ENCODE data around the gene LSM5. TPM values are rescaled to one million over a fixed set of nuclear protein-coding genes. Genes with fewer than 3 reads are reported as not detected.

Gene LSM5
- total RNA-seq, 4 donors from 2014 or later = 10.1 to 35.3 (median 20.2) TPM

DNA sequence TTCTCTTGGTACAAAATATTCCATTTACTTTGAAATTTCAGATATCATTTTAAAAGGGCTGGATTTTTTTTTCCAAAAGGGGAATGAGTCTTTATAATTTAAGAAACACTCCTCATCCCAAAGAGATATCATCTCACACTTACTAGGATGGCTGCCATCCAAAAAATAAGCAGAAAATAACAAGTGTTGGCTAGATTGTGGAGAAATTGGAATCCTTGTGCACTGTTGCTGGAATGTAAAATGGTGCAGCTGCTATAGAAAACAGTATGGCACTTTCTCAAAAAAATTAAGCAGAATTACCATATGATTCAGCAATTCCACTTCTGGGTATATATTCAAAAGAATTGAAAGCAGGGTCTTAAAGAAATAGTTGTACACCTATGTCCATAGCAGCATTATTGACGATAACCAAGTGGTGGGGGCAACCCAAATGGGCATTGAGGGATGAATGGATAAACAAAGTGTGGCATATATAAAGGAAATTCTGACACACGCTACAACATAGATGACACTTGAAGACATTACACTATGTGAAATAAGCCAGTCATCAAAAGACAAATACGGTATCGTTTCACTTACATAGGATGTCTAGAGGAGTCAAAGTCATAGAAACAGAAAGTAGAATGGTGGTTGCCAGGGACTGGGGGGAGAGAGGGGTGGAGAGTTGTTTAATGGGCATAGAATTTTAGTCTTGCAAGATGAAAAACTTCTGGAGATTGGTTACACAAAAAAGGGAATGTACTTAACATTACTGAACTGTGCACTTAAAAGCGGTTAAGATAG lies 53.8 kb downstream of the LSM5 start:
- H3K4me3 ChIP-seq = no peak overlapping the region
- no peaks in the 10 kb centered on the region for H3K4me1 ChIP-seq
- H3K27me3 ChIP-seq = peaks cover 11% of the 10 kb centered on the region
- WGBS, 2 donors (ENCODE audit: low coverage in 1 of 2) = 78 to 100% methylated on average over 1 to 5 of the region's 5 CpGs
- ATAC-seq = no peak
- TF ChIP-seq POLR2A (IDR thresholded peaks at IDR 0.05) = no peak
- no peak for TF ChIP-seq EP300 (IDR thresholded peaks at IDR 0.05)
- TF ChIP-seq, protein P1, sequence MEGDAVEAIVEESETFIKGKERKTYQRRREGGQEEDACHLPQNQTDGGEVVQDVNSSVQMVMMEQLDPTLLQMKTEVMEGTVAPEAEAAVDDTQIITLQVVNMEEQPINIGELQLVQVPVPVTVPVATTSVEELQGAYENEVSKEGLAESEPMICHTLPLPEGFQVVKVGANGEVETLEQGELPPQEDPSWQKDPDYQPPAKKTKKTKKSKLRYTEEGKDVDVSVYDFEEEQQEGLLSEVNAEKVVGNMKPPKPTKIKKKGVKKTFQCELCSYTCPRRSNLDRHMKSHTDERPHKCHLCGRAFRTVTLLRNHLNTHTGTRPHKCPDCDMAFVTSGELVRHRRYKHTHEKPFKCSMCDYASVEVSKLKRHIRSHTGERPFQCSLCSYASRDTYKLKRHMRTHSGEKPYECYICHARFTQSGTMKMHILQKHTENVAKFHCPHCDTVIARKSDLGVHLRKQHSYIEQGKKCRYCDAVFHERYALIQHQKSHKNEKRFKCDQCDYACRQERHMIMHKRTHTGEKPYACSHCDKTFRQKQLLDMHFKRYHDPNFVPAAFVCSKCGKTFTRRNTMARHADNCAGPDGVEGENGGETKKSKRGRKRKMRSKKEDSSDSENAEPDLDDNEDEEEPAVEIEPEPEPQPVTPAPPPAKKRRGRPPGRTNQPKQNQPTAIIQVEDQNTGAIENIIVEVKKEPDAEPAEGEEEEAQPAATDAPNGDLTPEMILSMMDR (IDR thresholded peaks at IDR 0.05) = no peak
- TF ChIP-seq POLR2AphosphoS5 (IDR thresholded peaks at IDR 0.05) = no peak
- no peaks in the 10 kb centered on the region for H3K9me3 ChIP-seq
- no peaks in the 10 kb centered on the region for H3K36me3 ChIP-seq
- no peak overlapping the region for H3K27ac ChIP-seq

Other genes starting within 250 kb of the LSM5 start
- 10 to 100 TPM; 16.6 to 31.1 (median 22.0) TPM for gene AVL9, start 5.1 kb upstream of the LSM5 start, total RNA-seq

Measured in gastroesophageal sphincter (tissue), 4 donors.